Left ventricle myocardium inferior (tissue), 1 donor: Measurements from ENCODE around the gene CDC42SE2. TPM values are rescaled to one million over a fixed set of nuclear protein-coding genes. Genes with fewer than 3 reads are reported as not detected.

Experiments used
- DNase-seq: peaks from one replicate; pipeline ENCODE4 v3.0.0-alpha.2; 2020
- H3K27ac ChIP-seq: fragments of 200-600 bp; replicated peaks from 2 replicates; pipeline ENCODE4 v1.8.0; 2021
- H3K27me3 ChIP-seq: fragments of 200-600 bp; 2 replicates; pipeline ENCODE4 v1.8.0; 2021; ENCODE audit warnings: low read depth
- H3K36me3 ChIP-seq: fragments of 200-600 bp; 2 replicates; pipeline ENCODE4 v1.8.0; 2021
- H3K4me1 ChIP-seq: fragments of 200-600 bp; 2 replicates; pipeline ENCODE4 v1.8.0; 2021
- H3K4me3 ChIP-seq: fragments of 200-600 bp; 2 replicates; pipeline ENCODE4 v1.8.0; 2021; ENCODE audit warnings: mild to moderate bottlenecking, moderate library complexity
- H3K9me3 ChIP-seq: fragments of 200-600 bp; replicated peaks from 2 replicates; pipeline ENCODE4 v1.8.0; 2021
- intact Hi-C: fragments of 100-400 bp; cut with micrococcal nuclease; formaldehyde crosslinking; loops from one replicate; pipeline ENCODE4 v1.11.0; 2022
- total RNA-seq: library from RNA; stranded (reverse); fragmentation: NEBNext Ultra II Directional; extraction: Animal tissue kit (Norgen Biotek cat#: 25700); gene quantifications from one replicate; pipeline ENCODE4 v1.2.1, GENCODE V29; 2021
- TF ChIP-seq, protein P1 (sequence below): fragments of 200-600 bp; IDR thresholded peaks from 2 replicates; pipeline ENCODE4 v1.8.0; 2021; ENCODE audit warnings: antibody characterized with exemption, mild to moderate bottlenecking, borderline replicate concordance
- donor health status: DM: no; HTN: yes; CAD: no; lungs with severe emphysema.

Gene CDC42SE2
- total RNA-seq, 1 donor from 2014 or later, result 10.3 TPM

DNA sequence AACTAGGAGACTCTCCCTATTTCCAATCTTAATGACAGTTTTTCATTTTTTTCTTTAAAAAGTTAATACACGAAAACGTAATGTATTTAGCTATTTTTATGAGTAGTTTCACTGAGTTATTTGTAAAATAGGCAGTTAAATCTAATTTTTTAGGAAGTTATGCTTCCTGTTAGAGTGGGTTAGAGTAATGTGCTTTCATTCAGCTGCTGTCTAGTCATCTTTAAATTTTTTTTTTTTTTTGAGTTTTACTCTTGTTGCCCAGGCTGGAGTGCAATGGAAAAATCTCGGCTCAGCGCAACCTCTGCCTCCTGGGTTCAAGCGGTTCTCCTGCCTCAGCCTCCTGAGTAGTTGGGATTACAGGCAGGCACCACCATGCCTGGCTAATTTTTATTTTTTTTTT lies 34.0 kb downstream of the CDC42SE2 start:
- Histone ChIP-seq H3K36me3 (no peaks in the 10 kb centered on the region), H3K27ac (no peak overlapping the region), H3K4me3 (no peak overlapping the region), H3K27me3 (no peaks in the 10 kb centered on the region), H3K4me1 (no peaks in the 10 kb centered on the region), H3K9me3 (no peaks in the 10 kb centered on the region)
- TF ChIP-seq, protein P1, sequence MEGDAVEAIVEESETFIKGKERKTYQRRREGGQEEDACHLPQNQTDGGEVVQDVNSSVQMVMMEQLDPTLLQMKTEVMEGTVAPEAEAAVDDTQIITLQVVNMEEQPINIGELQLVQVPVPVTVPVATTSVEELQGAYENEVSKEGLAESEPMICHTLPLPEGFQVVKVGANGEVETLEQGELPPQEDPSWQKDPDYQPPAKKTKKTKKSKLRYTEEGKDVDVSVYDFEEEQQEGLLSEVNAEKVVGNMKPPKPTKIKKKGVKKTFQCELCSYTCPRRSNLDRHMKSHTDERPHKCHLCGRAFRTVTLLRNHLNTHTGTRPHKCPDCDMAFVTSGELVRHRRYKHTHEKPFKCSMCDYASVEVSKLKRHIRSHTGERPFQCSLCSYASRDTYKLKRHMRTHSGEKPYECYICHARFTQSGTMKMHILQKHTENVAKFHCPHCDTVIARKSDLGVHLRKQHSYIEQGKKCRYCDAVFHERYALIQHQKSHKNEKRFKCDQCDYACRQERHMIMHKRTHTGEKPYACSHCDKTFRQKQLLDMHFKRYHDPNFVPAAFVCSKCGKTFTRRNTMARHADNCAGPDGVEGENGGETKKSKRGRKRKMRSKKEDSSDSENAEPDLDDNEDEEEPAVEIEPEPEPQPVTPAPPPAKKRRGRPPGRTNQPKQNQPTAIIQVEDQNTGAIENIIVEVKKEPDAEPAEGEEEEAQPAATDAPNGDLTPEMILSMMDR, result no peak
- DNase-seq, result no peak
- intact Hi-C loops, result no loop called here

GRCh38 chr5:131299465-131299864 lies 35.6 kb downstream of the CDC42SE2 start:
- Histone ChIP-seq H3K4me3 (no peak overlapping the region), H3K36me3 (no peaks in the 10 kb centered on the region), H3K27me3 (no peaks in the 10 kb centered on the region), H3K9me3 (no peaks in the 10 kb centered on the region), H3K27ac (no peak overlapping the region), H3K4me1 (peaks cover 11% of the 10 kb centered on the region)
- DNase-seq, result no peak
- TF ChIP-seq, protein P1, result no peak
- intact Hi-C loops, result no loop called here

GRCh38 chr5:131302506-131302905 lies 38.7 kb downstream of the CDC42SE2 start:
- no peak for DNase-seq
- TF ChIP-seq, protein P1, result no peak
- Histone ChIP-seq H3K27ac (no peak overlapping the region), H3K36me3 (no peaks in the 10 kb centered on the region), H3K4me3 (no peak overlapping the region), H3K4me1 (peaks cover 12% of the 10 kb centered on the region), H3K27me3 (no peaks in the 10 kb centered on the region), H3K9me3 (peaks cover 10% of the 10 kb centered on the region)
- intact Hi-C loops, result no loop called here

GRCh38 chr5:131303537-131303936 lies 39.7 kb downstream of the CDC42SE2 start:
- Histone ChIP-seq H3K9me3 (peaks cover 13% of the 10 kb centered on the region), H3K36me3 (no peaks in the 10 kb centered on the region), H3K27ac (no peak overlapping the region), H3K27me3 (no peaks in the 10 kb centered on the region), H3K4me3 (no peak overlapping the region), H3K4me1 (peaks cover 12% of the 10 kb centered on the region)
- intact Hi-C loops, result no loop called here
- DNase-seq, result no peak
- TF ChIP-seq, protein P1, result no peak

- no peaks in the 10 kb centered on the region for H3K36me3 ChIP-seq
- H3K9me3 ChIP-seq, result peaks cover 13% of the 10 kb centered on the region
- no peak overlapping the region for H3K4me3 ChIP-seq
- H3K27ac ChIP-seq, result no peak overlapping the region
- intact Hi-C loops, result no loop called here
- no peaks in the 10 kb centered on the region for H3K27me3 ChIP-seq
- peaks cover 12% of the 10 kb centered on the region for H3K4me1 ChIP-seq
- DNase-seq, result no peak
- TF ChIP-seq, protein P1, result no peak
Observed at GRCh38 chr5:131304414-131304813, 40.6 kb downstream of the CDC42SE2 start.
